HepG2 (cell line): ENCODE results near the gene GLOD4. TPM values are rescaled to one million over a fixed set of nuclear protein-coding genes. Genes with fewer than 3 reads are reported as not detected.

Experiments used
- ARNT2 ChIP-seq: sonication (generic); formaldehyde crosslinking; IDR thresholded peaks from 2 replicates; pipeline ENCODE4 v1.8.0; 2022; ENCODE audit warnings: mild to moderate bottlenecking, low read depth, missing genetic modification reagents, moderate library complexity
- EP300 ChIP-seq, 3 experiments: sonication (generic) in 1 of 3; formaldehyde crosslinking in 1 of 3; IDR thresholded peaks; 2 replicates each; pipeline versions ENCODE4 v1.5.1 to v1.6.1; 2011 to 2020; ENCODE audit warnings: low read depth in 2 of 3, low read length in 2 of 3, borderline replicate concordance in 1 of 3, improper control_type of control experiment in 1 of 3, mild to moderate bottlenecking in 1 of 3, missing genetic modification reagents in 1 of 3, moderate library complexity in 1 of 3
- FOSL2 ChIP-seq: sonication (generic); formaldehyde crosslinking; IDR thresholded peaks from 2 replicates; pipeline ENCODE4 v1.4.0; 2020; ENCODE audit warnings: missing genetic modification reagents
- GABPA ChIP-seq, 2 experiments: IDR thresholded peaks; 2 replicates each; pipeline ENCODE4 v1.6.1; 2011 to 2016; ENCODE audit warnings: low read depth in 2 of 2, low read length in 1 of 2, missing biosample characterization in 1 of 2, missing genetic modification characterization in 1 of 2
- HOXA7 ChIP-seq: sonication (generic); formaldehyde crosslinking; IDR thresholded peaks from 2 replicates; pipeline ENCODE4 v1.8.1; 2022; ENCODE audit warnings: mild to moderate bottlenecking, missing genetic modification reagents, moderate library complexity
- MXI1 ChIP-seq: IDR thresholded peaks from 3 replicates; pipeline ENCODE4 v1.6.1; 2012; ENCODE audit warnings: low read depth, low read length, inconsistent platforms, borderline replicate concordance
- NFIB ChIP-seq: sonication (generic); formaldehyde crosslinking; IDR thresholded peaks from 2 replicates; pipeline ENCODE4 v1.9.0; 2021; ENCODE audit warnings: missing genetic modification reagents, mild to moderate bottlenecking, borderline replicate concordance
- SIN3B ChIP-seq: fragments of 150-350 bp; IDR thresholded peaks from 2 replicates; pipeline ENCODE4 v1.6.1; 2014; ENCODE audit warnings: low read length
- TARDBP ChIP-seq: sonication (generic); formaldehyde crosslinking; IDR thresholded peaks from 2 replicates; pipeline ENCODE4 v1.8.0; 2022; ENCODE audit warnings: mild to moderate bottlenecking, missing genetic modification reagents
- ZFP62 ChIP-seq: sonication (generic); formaldehyde crosslinking; IDR thresholded peaks from 2 replicates; pipeline ENCODE4 v1.4.0; 2020; ENCODE audit warnings: missing genetic modification reagents
- ZMYM2 ChIP-seq: sonication (generic); formaldehyde crosslinking; IDR thresholded peaks from 2 replicates; pipeline ENCODE4 v1.8.0; 2022; ENCODE audit warnings: mild to moderate bottlenecking, missing genetic modification reagents
- ZNF235 ChIP-seq: sonication (generic); formaldehyde crosslinking; IDR thresholded peaks from 2 replicates; pipeline ENCODE4 v1.8.1; 2023; ENCODE audit warnings: mild to moderate bottlenecking, missing genetic modification reagents, borderline replicate concordance
- ZNF446 ChIP-seq: sonication (generic); formaldehyde crosslinking; IDR thresholded peaks from 2 replicates; pipeline ENCODE4 v1.5.0; 2020; ENCODE audit warnings: mild to moderate bottlenecking, missing genetic modification reagents
- ZNF549 ChIP-seq: sonication (generic); formaldehyde crosslinking; IDR thresholded peaks from 2 replicates; pipeline ENCODE4 v1.5.0; 2020; ENCODE audit warnings: missing genetic modification reagents
- ZNF776 ChIP-seq: sonication (generic); formaldehyde crosslinking; IDR thresholded peaks from 2 replicates; pipeline ENCODE4 v1.4.0; 2020; ENCODE audit warnings: mild to moderate bottlenecking, missing genetic modification reagents
- ZNF883 ChIP-seq: sonication (generic); formaldehyde crosslinking; IDR thresholded peaks from 2 replicates; pipeline ENCODE4 v1.5.1; 2020; ENCODE audit warnings: mild to moderate bottlenecking, missing genetic modification reagents; ENCODE audit errors: not compliant biosample characterization
- polyA plus RNA-seq, 8 experiments: library from polyadenylated mRNA; depleted of rRNA in 3 of 8; stranded (reverse) in 7 of 8; unstranded in 1 of 8; fragments of >200 nt; fragmentation: Illumina TruSeq in 4 of 8; extraction: Trizol in 4 of 8; gene quantifications; 2 replicates each; pipeline versions ENCODE4 v1.2.1 to v1.2.3, GENCODE V29; 2011 to 2016; ENCODE audit warnings: low read depth in 4 of 8, missing spikeins in 1 of 8, mixed read lengths in 1 of 8; ENCODE audit not compliant: insufficient read depth in 1 of 8
- total RNA-seq, 5 experiments: library from RNA; depleted of rRNA; stranded (reverse); fragments of >200 nt; fragmentation: Illumina TruSeq; extraction: Trizol; gene quantifications; 2 replicates each; pipeline ENCODE4 v1.2.3, GENCODE V29; 2016; ENCODE audit warnings: low read depth in 1 of 5
- TF ChIP-seq, protein P1 (sequence below): sonication (generic); formaldehyde crosslinking; IDR thresholded peaks from 2 replicates; pipeline ENCODE4 v1.4.0; 2020; ENCODE audit warnings: missing genetic modification reagents
- TF ChIP-seq, protein P2 (sequence below): sonication (generic); formaldehyde crosslinking; conservative IDR thresholded peaks from 2 replicates; pipeline ENCODE4 v1.4.0; 2020; ENCODE audit warnings: mild to moderate bottlenecking, missing genetic modification reagents, moderate library complexity
- TF ChIP-seq, protein P3 (sequence below): sonication (generic); formaldehyde crosslinking; conservative IDR thresholded peaks from 2 replicates; pipeline ENCODE4 v1.8.0; 2022; ENCODE audit warnings: missing genetic modification reagents

The GLOD4 gene
- total and polyA plus RNA-seq, 2 of the 13 experiments (the other 11 are each of a cell fraction or from before 2014, with no cell fraction given), result 53.7 to 87.8 TPM

DNA sequence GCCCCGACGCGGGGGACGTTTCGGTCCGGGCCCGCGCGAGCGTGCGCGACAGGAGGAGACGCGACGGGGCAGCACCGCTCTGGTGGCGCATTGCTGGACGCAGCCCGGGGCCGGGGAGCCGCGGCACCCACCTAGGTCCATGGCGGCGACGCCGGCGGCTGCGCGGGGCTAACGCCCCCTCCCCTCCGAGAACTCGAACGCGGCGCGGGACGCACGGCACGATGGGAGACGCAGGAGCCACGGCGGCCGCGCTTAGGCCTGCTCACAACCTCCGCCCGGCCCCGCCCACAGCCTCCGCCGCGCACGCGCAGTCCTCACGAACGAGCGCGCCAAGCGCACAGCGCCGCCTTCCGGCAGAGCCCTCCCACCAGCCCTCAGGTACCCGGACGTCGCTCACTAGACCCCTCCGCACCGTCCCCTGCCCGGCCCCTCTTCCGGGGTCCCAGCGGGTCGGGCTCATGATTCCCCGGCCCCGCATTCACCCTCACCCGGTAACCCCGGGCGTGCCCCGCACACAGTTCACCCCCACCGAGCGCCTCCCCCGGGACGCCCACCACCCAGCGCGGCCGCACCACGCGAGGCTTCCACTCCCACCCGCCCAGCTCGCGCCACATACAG is 30.0 kb downstream of the GLOD4 start, which contains the start of gene GEMIN4 (continued):
- TF ChIP-seq, protein P1, sequence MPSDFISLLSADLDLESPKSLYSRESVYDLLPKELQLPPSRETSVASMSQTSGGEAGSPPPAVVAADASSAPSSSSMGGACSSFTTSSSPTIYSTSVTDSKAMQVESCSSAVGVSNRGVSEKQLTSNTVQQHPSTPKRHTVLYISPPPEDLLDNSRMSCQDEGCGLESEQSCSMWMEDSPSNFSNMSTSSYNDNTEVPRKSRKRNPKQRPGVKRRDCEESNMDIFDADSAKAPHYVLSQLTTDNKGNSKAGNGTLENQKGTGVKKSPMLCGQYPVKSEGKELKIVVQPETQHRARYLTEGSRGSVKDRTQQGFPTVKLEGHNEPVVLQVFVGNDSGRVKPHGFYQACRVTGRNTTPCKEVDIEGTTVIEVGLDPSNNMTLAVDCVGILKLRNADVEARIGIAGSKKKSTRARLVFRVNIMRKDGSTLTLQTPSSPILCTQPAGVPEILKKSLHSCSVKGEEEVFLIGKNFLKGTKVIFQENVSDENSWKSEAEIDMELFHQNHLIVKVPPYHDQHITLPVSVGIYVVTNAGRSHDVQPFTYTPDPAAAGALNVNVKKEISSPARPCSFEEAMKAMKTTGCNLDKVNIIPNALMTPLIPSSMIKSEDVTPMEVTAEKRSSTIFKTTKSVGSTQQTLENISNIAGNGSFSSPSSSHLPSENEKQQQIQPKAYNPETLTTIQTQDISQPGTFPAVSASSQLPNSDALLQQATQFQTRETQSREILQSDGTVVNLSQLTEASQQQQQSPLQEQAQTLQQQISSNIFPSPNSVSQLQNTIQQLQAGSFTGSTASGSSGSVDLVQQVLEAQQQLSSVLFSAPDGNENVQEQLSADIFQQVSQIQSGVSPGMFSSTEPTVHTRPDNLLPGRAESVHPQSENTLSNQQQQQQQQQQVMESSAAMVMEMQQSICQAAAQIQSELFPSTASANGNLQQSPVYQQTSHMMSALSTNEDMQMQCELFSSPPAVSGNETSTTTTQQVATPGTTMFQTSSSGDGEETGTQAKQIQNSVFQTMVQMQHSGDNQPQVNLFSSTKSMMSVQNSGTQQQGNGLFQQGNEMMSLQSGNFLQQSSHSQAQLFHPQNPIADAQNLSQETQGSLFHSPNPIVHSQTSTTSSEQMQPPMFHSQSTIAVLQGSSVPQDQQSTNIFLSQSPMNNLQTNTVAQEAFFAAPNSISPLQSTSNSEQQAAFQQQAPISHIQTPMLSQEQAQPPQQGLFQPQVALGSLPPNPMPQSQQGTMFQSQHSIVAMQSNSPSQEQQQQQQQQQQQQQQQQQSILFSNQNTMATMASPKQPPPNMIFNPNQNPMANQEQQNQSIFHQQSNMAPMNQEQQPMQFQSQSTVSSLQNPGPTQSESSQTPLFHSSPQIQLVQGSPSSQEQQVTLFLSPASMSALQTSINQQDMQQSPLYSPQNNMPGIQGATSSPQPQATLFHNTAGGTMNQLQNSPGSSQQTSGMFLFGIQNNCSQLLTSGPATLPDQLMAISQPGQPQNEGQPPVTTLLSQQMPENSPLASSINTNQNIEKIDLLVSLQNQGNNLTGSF (CRISPR knock-in tag), result peak; percentile 64
- TF ChIP-seq HOXA7 (CRISPR knock-in tag) (no peak), ZNF446 (CRISPR knock-in tag) (no peak), ZNF549 (CRISPR knock-in tag) (no peak), ZFP62 (CRISPR knock-in tag) (no peak), ZNF883 (CRISPR knock-in tag) (no peak), ZNF776 (CRISPR knock-in tag) (no peak), TARDBP (CRISPR knock-in tag) (peak; percentile 80), GABPA (IDR thresholded peaks at IDR 0.05; ENCODE audit: low read depth, low read length) (0 out of 2 replicates have a peak, but pooled peaks have one; percentile 21), GABPA (CRISPR knock-in tag; IDR thresholded peaks at IDR 0.05; ENCODE audit: low read depth) (peak; percentile 40), ARNT2 (CRISPR knock-in tag) (peak; percentile 86), NFIB (CRISPR knock-in tag) (no peak), EP300 (IDR thresholded peaks at IDR 0.05; ENCODE audit: low read depth in 2 of 2, low read length in 2 of 2) (no peak), EP300 (CRISPR knock-in tag; IDR thresholded peaks at IDR 0.05; ENCODE audit: borderline replicate concordance) (no peak), SIN3B (no peak), MXI1 (peak; percentile 82; the same call in 1 of the 3 replicates), ZNF235 (peak; percentile 53; the same call in 1 of the 2 replicates), ZMYM2 (CRISPR knock-in tag) (no peak), FOSL2 (CRISPR knock-in tag) (peak; percentile 29)
- TF ChIP-seq, protein P2, sequence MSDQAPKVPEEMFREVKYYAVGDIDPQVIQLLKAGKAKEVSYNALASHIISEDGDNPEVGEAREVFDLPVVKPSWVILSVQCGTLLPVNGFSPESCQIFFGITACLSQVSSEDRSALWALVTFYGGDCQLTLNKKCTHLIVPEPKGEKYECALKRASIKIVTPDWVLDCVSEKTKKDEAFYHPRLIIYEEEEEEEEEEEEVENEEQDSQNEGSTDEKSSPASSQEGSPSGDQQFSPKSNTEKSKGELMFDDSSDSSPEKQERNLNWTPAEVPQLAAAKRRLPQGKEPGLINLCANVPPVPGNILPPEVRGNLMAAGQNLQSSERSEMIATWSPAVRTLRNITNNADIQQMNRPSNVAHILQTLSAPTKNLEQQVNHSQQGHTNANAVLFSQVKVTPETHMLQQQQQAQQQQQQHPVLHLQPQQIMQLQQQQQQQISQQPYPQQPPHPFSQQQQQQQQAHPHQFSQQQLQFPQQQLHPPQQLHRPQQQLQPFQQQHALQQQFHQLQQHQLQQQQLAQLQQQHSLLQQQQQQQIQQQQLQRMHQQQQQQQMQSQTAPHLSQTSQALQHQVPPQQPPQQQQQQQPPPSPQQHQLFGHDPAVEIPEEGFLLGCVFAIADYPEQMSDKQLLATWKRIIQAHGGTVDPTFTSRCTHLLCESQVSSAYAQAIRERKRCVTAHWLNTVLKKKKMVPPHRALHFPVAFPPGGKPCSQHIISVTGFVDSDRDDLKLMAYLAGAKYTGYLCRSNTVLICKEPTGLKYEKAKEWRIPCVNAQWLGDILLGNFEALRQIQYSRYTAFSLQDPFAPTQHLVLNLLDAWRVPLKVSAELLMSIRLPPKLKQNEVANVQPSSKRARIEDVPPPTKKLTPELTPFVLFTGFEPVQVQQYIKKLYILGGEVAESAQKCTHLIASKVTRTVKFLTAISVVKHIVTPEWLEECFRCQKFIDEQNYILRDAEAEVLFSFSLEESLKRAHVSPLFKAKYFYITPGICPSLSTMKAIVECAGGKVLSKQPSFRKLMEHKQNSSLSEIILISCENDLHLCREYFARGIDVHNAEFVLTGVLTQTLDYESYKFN, result peak; percentile 33
- TF ChIP-seq, protein P3, sequence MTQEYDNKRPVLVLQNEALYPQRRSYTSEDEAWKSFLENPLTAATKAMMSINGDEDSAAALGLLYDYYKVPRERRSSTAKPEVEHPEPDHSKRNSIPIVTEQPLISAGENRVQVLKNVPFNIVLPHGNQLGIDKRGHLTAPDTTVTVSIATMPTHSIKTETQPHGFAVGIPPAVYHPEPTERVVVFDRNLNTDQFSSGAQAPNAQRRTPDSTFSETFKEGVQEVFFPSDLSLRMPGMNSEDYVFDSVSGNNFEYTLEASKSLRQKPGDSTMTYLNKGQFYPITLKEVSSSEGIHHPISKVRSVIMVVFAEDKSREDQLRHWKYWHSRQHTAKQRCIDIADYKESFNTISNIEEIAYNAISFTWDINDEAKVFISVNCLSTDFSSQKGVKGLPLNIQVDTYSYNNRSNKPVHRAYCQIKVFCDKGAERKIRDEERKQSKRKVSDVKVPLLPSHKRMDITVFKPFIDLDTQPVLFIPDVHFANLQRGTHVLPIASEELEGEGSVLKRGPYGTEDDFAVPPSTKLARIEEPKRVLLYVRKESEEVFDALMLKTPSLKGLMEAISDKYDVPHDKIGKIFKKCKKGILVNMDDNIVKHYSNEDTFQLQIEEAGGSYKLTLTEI (CRISPR knock-in tag), result no peak
